Ectodermal cell (in vitro differentiated cells): ENCODE measurements around the gene USP20.

Experiments used
- H3K27ac ChIP-seq: 2 replicates; pipeline ENCODE4 v1.7.0; 2013; ENCODE audit warnings: mild to moderate bottlenecking, low read depth, low read length; ENCODE audit not compliant: insufficient read depth, poor library complexity, severe bottlenecking
- H3K27me3 ChIP-seq: 2 replicates; pipeline ENCODE4 v1.7.0; 2013; ENCODE audit warnings: mild to moderate bottlenecking, low read length; ENCODE audit not compliant: insufficient read depth, control insufficient read depth, poor library complexity, severe bottlenecking
- H3K36me3 ChIP-seq: one replicate; pipeline ENCODE4 v1.7.0; 2013; ENCODE audit warnings: low read length; ENCODE audit not compliant: control insufficient read depth, insufficient read depth
- H3K4me1 ChIP-seq: one replicate; pipeline ENCODE4 v1.7.0; 2013; ENCODE audit warnings: low read length; ENCODE audit not compliant: control insufficient read depth, insufficient read depth
- H3K4me3 ChIP-seq: 2 replicates; pipeline ENCODE4 v1.7.0; 2013; ENCODE audit warnings: low read depth, low read length, control low read depth; ENCODE audit not compliant: insufficient read depth
- H3K9me3 ChIP-seq: 2 replicates; pipeline ENCODE4 v1.7.0; 2013; ENCODE audit warnings: mild to moderate bottlenecking, low read length, moderate library complexity; ENCODE audit not compliant: control insufficient read depth
- WGBS, 2 experiments: methylation state at CpG; one replicate each; pipeline ENCODE4 v1.1.7; 2013; ENCODE audit warnings: missing lambda C conversion rate in 2 of 2; 5-methylcytosine and 5-hydroxymethylcytosine counted together

Gene USP20

GRCh38 chr9:129919841-129920240, 84.6 kb downstream of the USP20 start:
- H3K4me3 ChIP-seq: no peak overlapping the region
- 91 to 96% methylated on average over 3 of the region's 3 CpGs for WGBS, 2 experiments
- no peak overlapping the region for H3K27ac ChIP-seq
- H3K9me3 ChIP-seq: no peaks in the 10 kb centered on the region
- no peaks in the 10 kb centered on the region for H3K4me1 ChIP-seq
- H3K27me3 ChIP-seq: no peaks in the 10 kb centered on the region
- no peaks in the 10 kb centered on the region for H3K36me3 ChIP-seq

GRCh38 chr9:129921905-129922304, 86.6 kb downstream of the USP20 start:
- H3K4me1 ChIP-seq: no peaks in the 10 kb centered on the region
- 92 to 97% methylated on average over 1 to 4 of the region's 4 CpGs for WGBS, 2 experiments
- H3K27me3 ChIP-seq: no peaks in the 10 kb centered on the region
- peaks cover 7% of the 10 kb centered on the region for H3K36me3 ChIP-seq
- H3K4me3 ChIP-seq: no peak overlapping the region
- no peak overlapping the region for H3K27ac ChIP-seq
- no peaks in the 10 kb centered on the region for H3K9me3 ChIP-seq

- Histone ChIP-seq H3K4me1 (no peaks in the 10 kb centered on the region), H3K36me3 (peaks cover 11% of the 10 kb centered on the region), H3K27ac (no peak overlapping the region), H3K27me3 (no peaks in the 10 kb centered on the region), H3K4me3 (no peak overlapping the region), H3K9me3 (no peaks in the 10 kb centered on the region)
- 85 to 88% methylated on average over 6 of the region's 6 CpGs for WGBS, 2 experiments
Measured at GRCh38 chr9:129923589-129923988, 88.3 kb downstream of the USP20 start.

GRCh38 chr9:129929496-129930125, 94.4 kb downstream of the USP20 start:
- no peak overlapping the region for H3K4me3 ChIP-seq
- no peaks in the 10 kb centered on the region for H3K9me3 ChIP-seq
- 92 to 97% methylated on average over 9 of the region's 9 CpGs for WGBS, 2 experiments
- H3K4me1 ChIP-seq: peaks cover 14% of the 10 kb centered on the region
- no peaks in the 10 kb centered on the region for H3K27me3 ChIP-seq
- H3K36me3 ChIP-seq: peaks cover 11% of the 10 kb centered on the region
- no peak overlapping the region for H3K27ac ChIP-seq

GRCh38 chr9:129930743-129931142, 95.5 kb downstream of the USP20 start:
- no peaks in the 10 kb centered on the region for H3K27me3 ChIP-seq
- H3K4me1 ChIP-seq: peaks cover 14% of the 10 kb centered on the region
- no peak overlapping the region for H3K4me3 ChIP-seq
- WGBS, 2 experiments: 95 to 97% methylated on average over 2 of the region's 2 CpGs
- H3K27ac ChIP-seq: no peak overlapping the region
- H3K36me3 ChIP-seq: peaks cover 11% of the 10 kb centered on the region
- H3K9me3 ChIP-seq: no peaks in the 10 kb centered on the region
